ENCODE measurements around the gene ABCD3.

ABCD3 gene

DNA sequence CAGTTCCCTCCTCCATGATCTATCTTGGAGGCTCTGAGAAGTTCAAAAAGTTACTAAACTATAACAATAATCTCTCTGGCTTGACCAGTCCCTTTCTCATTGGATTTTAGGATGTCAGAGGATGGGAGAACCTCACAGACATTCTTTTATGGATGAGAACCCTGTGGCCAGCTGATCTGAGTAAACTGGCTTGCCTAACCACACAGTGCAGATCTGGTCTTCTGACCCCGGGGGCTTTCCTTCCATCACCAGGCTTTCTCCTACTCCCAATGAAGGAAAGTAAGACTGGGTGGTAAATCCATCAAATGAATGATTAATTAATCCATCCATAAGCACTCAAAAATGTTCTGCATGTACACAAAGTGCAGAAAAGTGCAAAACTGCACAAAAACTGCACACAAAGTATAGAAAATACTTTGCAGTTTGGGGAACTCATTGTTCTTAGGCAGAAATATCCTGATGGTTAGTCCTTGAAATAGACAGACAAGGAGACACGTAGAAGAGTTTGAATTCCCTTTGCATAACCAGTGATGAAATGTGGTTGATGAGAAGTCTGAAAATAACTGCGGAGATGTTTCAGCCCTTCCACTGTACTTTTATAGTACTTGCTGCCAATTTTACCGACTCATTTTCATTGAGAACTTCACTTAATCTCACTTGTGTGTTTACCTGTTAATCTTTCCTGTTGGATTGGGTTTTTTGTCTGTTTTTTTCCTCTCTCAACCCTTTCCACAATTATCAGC lies 125.9 kb downstream of the ABCD3 start:
- DNase-seq (ENCODE audit: low spot score) = no peak
- TF ChIP-seq CTCF (IDR thresholded peaks at IDR 0.05; ENCODE audit: extremely low read depth, insufficient read depth, missing control alignments) = no peak

GRCh38 chr1:94544706-94545490 lies 126.7 kb downstream of the ABCD3 start:
- no peak for DNase-seq (ENCODE audit: low spot score)
- no peak for TF ChIP-seq CTCF (IDR thresholded peaks at IDR 0.05; ENCODE audit: extremely low read depth, insufficient read depth, missing control alignments)
- in situ Hi-C loops (cut with MboI; ENCODE audit: low pct_unique_long_range_greater_than_20kb, low sequenced_read_pairs, unreplicated experiment) = no loop called here

More for the DNA sequence above, 125.9 kb downstream of the ABCD3 start:
- in situ Hi-C loops (cut with MboI; ENCODE audit: low pct_unique_long_range_greater_than_20kb, low sequenced_read_pairs, unreplicated experiment) = no loop called here

GRCh38 chr1:94549706-94550105 lies 131.5 kb downstream of the ABCD3 start:
- TF ChIP-seq CTCF (IDR thresholded peaks at IDR 0.05; ENCODE audit: extremely low read depth, insufficient read depth, missing control alignments) = no peak
- DNase-seq (ENCODE audit: low spot score) = no peak
- in situ Hi-C loops (cut with MboI; ENCODE audit: low pct_unique_long_range_greater_than_20kb, low sequenced_read_pairs, unreplicated experiment) = no loop called here

GRCh38 chr1:94550396-94550795 lies 132.2 kb downstream of the ABCD3 start:
- in situ Hi-C loops (cut with MboI; ENCODE audit: low pct_unique_long_range_greater_than_20kb, low sequenced_read_pairs, unreplicated experiment) = no loop called here

GRCh38 chr1:94550800-94551241 lies 132.6 kb downstream of the ABCD3 start:
- TF ChIP-seq CTCF (IDR thresholded peaks at IDR 0.05; ENCODE audit: extremely low read depth, insufficient read depth, missing control alignments) = no peak
- no peak for DNase-seq (ENCODE audit: low spot score)
- in situ Hi-C loops (cut with MboI; ENCODE audit: low pct_unique_long_range_greater_than_20kb, low sequenced_read_pairs, unreplicated experiment) = no loop called here

More at GRCh38 chr1:94550396-94550795, 132.2 kb downstream of the ABCD3 start:
- no peak for TF ChIP-seq CTCF (IDR thresholded peaks at IDR 0.05; ENCODE audit: extremely low read depth, insufficient read depth, missing control alignments)
- DNase-seq (ENCODE audit: low spot score) = no peak

DNA sequence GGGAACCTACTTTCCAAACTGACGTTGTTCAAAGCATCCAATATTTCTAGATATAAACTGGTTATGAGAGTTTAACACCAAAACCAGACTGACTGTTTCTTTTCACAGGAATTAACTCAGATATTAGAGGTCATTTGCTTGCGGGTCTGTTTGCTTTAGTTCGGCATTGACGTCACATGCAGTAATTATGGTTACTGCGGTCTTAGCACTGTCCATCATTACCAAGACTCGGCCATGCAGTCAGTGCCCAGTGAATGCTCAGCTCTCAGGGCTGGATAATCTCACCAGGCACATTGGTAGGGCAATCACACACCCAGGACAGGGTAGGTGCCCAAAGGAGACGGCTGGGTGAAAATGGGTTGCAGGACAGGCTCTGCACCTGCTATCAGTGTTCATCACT lies 133.3 kb downstream of the ABCD3 start:
- no peak for DNase-seq (ENCODE audit: low spot score)
- in situ Hi-C loops (cut with MboI; ENCODE audit: low pct_unique_long_range_greater_than_20kb, low sequenced_read_pairs, unreplicated experiment) = no loop called here
- no peak for TF ChIP-seq CTCF (IDR thresholded peaks at IDR 0.05; ENCODE audit: extremely low read depth, insufficient read depth, missing control alignments)
